Measurements from ENCODE around the gene DIAPH3.

GRCh38 chr13:60028021-60028420, 135.7 kb downstream of the DIAPH3 start:
- TF ChIP-seq CTCF (IDR thresholded peaks at IDR 0.05) (no peak), JUNB (IDR thresholded peaks at IDR 0.05) (no peak), NFE2L2 (conservative IDR thresholded peaks at IDR 0.05; ENCODE audit: low read length) (no peak), EP300 (IDR thresholded peaks at IDR 0.05) (no peak), RCOR1 (IDR thresholded peaks at IDR 0.05; ENCODE audit: low read depth, low read length) (no peak), NR3C1 (IDR thresholded peaks at IDR 0.05) (no peak), HDAC2 (IDR thresholded peaks at IDR 0.05) (no peak)
- TF ChIP-seq, protein P1, sequence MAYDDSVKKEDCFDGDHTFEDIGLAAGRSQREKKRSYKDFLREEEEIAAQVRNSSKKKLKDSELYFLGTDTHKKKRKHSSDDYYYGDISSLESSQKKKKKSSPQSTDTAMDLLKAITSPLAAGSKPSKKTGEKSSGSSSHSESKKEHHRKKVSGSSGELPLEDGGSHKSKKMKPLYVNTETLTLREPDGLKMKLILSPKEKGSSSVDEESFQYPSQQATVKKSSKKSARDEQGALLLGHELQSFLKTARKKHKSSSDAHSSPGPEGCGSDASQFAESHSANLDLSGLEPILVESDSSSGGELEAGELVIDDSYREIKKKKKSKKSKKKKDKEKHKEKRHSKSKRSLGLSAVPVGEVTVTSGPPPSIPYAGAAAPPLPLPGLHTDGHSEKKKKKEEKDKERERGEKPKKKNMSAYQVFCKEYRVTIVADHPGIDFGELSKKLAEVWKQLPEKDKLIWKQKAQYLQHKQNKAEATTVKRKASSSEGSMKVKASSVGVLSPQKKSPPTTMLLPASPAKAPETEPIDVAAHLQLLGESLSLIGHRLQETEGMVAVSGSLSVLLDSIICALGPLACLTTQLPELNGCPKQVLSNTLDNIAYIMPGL (CRISPR knock-in tag; IDR thresholded peaks at IDR 0.05; ENCODE audit: borderline replicate concordance) = no peak
- TF ChIP-seq, protein P2, sequence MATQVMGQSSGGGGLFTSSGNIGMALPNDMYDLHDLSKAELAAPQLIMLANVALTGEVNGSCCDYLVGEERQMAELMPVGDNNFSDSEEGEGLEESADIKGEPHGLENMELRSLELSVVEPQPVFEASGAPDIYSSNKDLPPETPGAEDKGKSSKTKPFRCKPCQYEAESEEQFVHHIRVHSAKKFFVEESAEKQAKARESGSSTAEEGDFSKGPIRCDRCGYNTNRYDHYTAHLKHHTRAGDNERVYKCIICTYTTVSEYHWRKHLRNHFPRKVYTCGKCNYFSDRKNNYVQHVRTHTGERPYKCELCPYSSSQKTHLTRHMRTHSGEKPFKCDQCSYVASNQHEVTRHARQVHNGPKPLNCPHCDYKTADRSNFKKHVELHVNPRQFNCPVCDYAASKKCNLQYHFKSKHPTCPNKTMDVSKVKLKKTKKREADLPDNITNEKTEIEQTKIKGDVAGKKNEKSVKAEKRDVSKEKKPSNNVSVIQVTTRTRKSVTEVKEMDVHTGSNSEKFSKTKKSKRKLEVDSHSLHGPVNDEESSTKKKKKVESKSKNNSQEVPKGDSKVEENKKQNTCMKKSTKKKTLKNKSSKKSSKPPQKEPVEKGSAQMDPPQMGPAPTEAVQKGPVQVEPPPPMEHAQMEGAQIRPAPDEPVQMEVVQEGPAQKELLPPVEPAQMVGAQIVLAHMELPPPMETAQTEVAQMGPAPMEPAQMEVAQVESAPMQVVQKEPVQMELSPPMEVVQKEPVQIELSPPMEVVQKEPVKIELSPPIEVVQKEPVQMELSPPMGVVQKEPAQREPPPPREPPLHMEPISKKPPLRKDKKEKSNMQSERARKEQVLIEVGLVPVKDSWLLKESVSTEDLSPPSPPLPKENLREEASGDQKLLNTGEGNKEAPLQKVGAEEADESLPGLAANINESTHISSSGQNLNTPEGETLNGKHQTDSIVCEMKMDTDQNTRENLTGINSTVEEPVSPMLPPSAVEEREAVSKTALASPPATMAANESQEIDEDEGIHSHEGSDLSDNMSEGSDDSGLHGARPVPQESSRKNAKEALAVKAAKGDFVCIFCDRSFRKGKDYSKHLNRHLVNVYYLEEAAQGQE (IDR thresholded peaks at IDR 0.05) = no peak
